ENCODE results near the gene KIF26B.
"Not testable (repeated sequence)": the region's sequence is repeated elsewhere in the genome, so short reads cannot be mapped to it uniquely, and the experiment has no call there.

KIF26B gene

GRCh38 chr1:245666412-245666811, 511.6 kb downstream of the KIF26B start:
- no peak overlapping the region for H3K4me2 ChIP-seq (ENCODE audit: low read length)
- no peaks in the 10 kb centered on the region for H3K79me2 ChIP-seq (ENCODE audit: low read length)
- no peak overlapping the region for H3K4me3 ChIP-seq (ENCODE audit: low read length)
- H3K9me3 ChIP-seq (ENCODE audit: insufficient read depth, low read length) = no peaks in the 10 kb centered on the region
- H3K27ac ChIP-seq (ENCODE audit: low read length) = no peak overlapping the region
- no peaks in the 10 kb centered on the region for H4K20me1 ChIP-seq (ENCODE audit: insufficient read depth, low read length)
- no peak for TF ChIP-seq CTCF (IDR thresholded peaks at IDR 0.05; ENCODE audit: low read depth, low read length)
- no peak for TF ChIP-seq EZH2phosphoT487 (IDR thresholded peaks at IDR 0.05; ENCODE audit: low read depth)
- H3K36me3 ChIP-seq (replicated peaks; ENCODE audit: low read depth, low read length) = peaks cover 8% of the 10 kb centered on the region
- peaks cover 11% of the 10 kb centered on the region for H3K4me1 ChIP-seq (ENCODE audit: low read length)
- H3K9ac ChIP-seq (ENCODE audit: low read length) = no peak overlapping the region
- no peaks in the 10 kb centered on the region for H3K27me3 ChIP-seq (ENCODE audit: low read depth, low read length)
- H2AFZ ChIP-seq (ENCODE audit: low read depth, low read length) = no peak overlapping the region

- Histone ChIP-seq H3K27ac (ENCODE audit: low read length) (no peak overlapping the region), H3K9me3 (ENCODE audit: insufficient read depth, low read length) (no peaks in the 10 kb centered on the region), H3K4me3 (ENCODE audit: low read length) (no peak overlapping the region), H3K79me2 (ENCODE audit: low read length) (no peaks in the 10 kb centered on the region), H2AFZ (ENCODE audit: low read depth, low read length) (no peak overlapping the region), H3K4me2 (ENCODE audit: low read length) (no peak overlapping the region), H4K20me1 (ENCODE audit: insufficient read depth, low read length) (no peaks in the 10 kb centered on the region), H3K36me3 (replicated peaks; ENCODE audit: low read depth, low read length) (peaks cover 8% of the 10 kb centered on the region), H3K4me1 (ENCODE audit: low read length) (peaks cover 26% of the 10 kb centered on the region), H3K27me3 (ENCODE audit: low read depth, low read length) (no peaks in the 10 kb centered on the region), H3K9ac (ENCODE audit: low read length) (no peak overlapping the region)
- no peak for TF ChIP-seq CTCF (IDR thresholded peaks at IDR 0.05; ENCODE audit: low read depth, low read length)
- TF ChIP-seq EZH2phosphoT487 (IDR thresholded peaks at IDR 0.05; ENCODE audit: low read depth) = no peak
These were observed 516.6 kb downstream of the KIF26B start for GRCh38 chr1:245671349-245671748.

GRCh38 chr1:245671966-245672767, 517.4 kb downstream of the KIF26B start:
- Histone ChIP-seq H3K27ac (ENCODE audit: low read length) (no peak overlapping the region), H3K4me1 (ENCODE audit: low read length) (peaks cover 26% of the 10 kb centered on the region), H3K9me3 (ENCODE audit: insufficient read depth, low read length) (no peaks in the 10 kb centered on the region), H3K9ac (ENCODE audit: low read length) (no peak overlapping the region), H4K20me1 (ENCODE audit: insufficient read depth, low read length) (no peaks in the 10 kb centered on the region), H3K79me2 (ENCODE audit: low read length) (no peaks in the 10 kb centered on the region), H3K4me2 (ENCODE audit: low read length) (no peak overlapping the region), H3K36me3 (replicated peaks; ENCODE audit: low read depth, low read length) (peaks cover 8% of the 10 kb centered on the region), H2AFZ (ENCODE audit: low read depth, low read length) (no peak overlapping the region), H3K27me3 (ENCODE audit: low read depth, low read length) (no peaks in the 10 kb centered on the region), H3K4me3 (ENCODE audit: low read length) (no peak overlapping the region)
- no peak for TF ChIP-seq EZH2phosphoT487 (IDR thresholded peaks at IDR 0.05; ENCODE audit: low read depth)
- TF ChIP-seq CTCF (IDR thresholded peaks at IDR 0.05; ENCODE audit: low read depth, low read length) = no peak

DNA sequence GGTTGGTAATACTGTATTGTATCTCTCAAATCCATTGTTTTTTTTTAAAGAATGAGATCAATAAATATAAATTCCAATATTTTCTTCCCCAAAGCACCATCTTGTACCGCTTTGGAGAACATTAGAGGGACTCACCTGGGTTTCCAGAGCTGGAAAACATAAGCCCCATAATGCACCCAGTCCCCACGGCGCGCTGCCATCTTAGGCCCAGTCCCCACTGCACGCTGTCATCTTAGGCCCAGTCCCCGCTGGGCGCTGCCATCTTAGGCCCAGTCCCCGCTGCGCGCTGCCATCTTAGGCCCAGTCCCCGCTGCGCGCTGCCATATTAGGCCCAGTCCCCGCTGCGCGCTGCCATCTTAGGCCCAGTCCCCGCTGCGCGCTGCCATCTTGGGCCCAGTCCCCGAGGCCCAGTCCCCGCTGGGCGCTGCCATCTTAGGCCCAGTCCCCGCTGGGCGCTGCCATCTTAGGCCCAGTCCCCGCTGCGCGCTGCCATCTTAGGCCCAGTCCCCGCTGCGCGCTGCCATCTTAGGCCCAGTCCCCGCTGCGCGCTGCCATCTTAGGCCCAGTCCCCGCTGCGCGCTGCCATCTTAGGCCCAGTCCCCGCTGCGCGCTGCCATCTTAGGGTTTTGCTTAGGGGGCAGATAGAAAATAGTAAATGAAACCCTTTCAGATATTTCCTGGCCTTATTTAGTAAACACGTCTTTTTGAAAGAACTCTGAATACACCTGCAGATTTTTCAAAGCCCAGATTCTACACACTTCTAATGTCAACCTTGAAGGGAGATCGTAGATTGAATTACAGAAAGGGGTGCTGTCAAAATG, 518.3 kb downstream of the KIF26B start:
- H2AFZ ChIP-seq (ENCODE audit: low read depth, low read length); H3K36me3 ChIP-seq (replicated peaks; ENCODE audit: low read depth, low read length); H3K4me3 ChIP-seq (ENCODE audit: low read length); H3K27ac ChIP-seq (ENCODE audit: low read length); H3K79me2 ChIP-seq (ENCODE audit: low read length); H3K27me3 ChIP-seq (ENCODE audit: low read depth, low read length); H4K20me1 ChIP-seq (ENCODE audit: insufficient read depth, low read length); H3K9ac ChIP-seq (ENCODE audit: low read length); H3K9me3 ChIP-seq (ENCODE audit: insufficient read depth, low read length): not testable (repeated sequence)
- H3K4me1 ChIP-seq (ENCODE audit: low read length) = peaks cover 26% of the 10 kb centered on the region
- 0 out of 2 replicates have a peak overlapping the region, but pooled peaks have one; percentile 31 for H3K4me2 ChIP-seq (ENCODE audit: low read length)

Measured in OCI-LY3 (cell line).